ENCODE data around the gene HCK. TPM values are rescaled to one million over a fixed set of nuclear protein-coding genes. Genes with fewer than 3 reads are reported as not detected.

HCK gene
- total RNA-seq, 1 donor from 2014 or later, result 49.0 TPM

DNA sequence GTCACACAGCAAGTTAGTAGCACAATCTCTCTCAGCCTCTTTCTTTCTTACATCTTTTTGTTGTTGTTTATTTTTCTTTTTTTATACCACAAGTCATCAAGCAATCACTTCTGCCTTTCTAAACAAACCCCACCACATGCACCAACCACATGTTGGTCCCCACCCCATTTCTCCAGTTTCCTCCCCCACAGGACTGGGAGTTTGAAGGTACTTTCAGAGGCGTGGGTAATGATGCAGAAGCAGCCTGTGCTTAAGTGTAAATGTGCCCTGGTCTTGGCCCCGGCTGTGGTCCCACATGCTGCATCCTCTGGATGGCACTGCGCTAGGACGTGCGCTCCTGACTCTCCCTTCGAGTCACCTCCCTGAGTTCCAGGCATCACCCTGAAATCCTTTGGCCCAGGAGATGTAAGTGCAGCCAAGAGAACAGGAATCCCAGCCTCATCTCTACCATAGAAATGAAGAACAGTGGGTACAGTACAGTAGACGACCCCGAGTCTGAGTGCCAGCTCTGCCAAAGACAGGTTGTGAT lies 5.7 kb downstream of the HCK start:
- no peaks in the 10 kb centered on the region for H3K36me3 ChIP-seq
- no peaks in the 10 kb centered on the region for H3K9me3 ChIP-seq
- H3K4me3 ChIP-seq, result no peak overlapping the region
- H3K4me1 ChIP-seq, result peaks cover 2% of the 10 kb centered on the region
- intact Hi-C loops (cut with DNase I), result no loop called here
- H3K27ac ChIP-seq, result no peak overlapping the region
- no peak for TF ChIP-seq CTCF (IDR thresholded peaks at IDR 0.05)
- peaks cover 26% of the 10 kb centered on the region for H3K27me3 ChIP-seq
- ATAC-seq (no peak), DNase-seq (no peak)

DNA sequence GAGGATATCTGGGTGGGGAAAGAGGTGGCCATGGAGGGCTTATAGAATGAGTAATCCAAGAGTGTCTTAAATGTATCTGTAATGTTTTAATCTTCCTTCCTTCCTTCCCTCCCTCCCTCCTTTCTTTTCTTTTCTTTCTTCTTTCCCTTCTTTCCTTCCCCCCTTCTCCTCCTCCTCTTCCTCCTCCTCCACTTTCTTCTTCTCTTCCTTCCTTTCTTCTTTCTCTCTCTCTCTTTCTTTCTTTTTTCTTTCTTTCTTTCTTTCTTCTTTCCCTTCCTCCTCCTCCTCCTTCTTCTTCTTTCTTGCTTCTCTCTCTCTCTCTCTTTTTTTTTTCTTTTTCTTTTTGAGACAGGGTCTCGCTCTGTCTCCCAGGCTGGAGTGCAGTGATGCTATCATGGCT lies 7.1 kb downstream of the HCK start:
- intact Hi-C loops (cut with DNase I), result no loop called here
- Histone ChIP-seq H3K9me3 (no peaks in the 10 kb centered on the region), H3K4me1 (no peaks in the 10 kb centered on the region), H3K27me3 (peaks cover 12% of the 10 kb centered on the region), H3K36me3 (no peaks in the 10 kb centered on the region), H3K27ac (no peak overlapping the region), H3K4me3 (no peak overlapping the region)
- TF ChIP-seq CTCF (IDR thresholded peaks at IDR 0.05), result no peak
- DNase-seq, result no peak
- no peak for ATAC-seq

GRCh38 chr20:32062776-32063170 lies 10.7 kb downstream of the HCK start:
- Histone ChIP-seq H3K27me3 (no peaks in the 10 kb centered on the region), H3K4me3 (no peak overlapping the region), H3K27ac (no peak overlapping the region), H3K36me3 (no peaks in the 10 kb centered on the region), H3K9me3 (no peaks in the 10 kb centered on the region), H3K4me1 (no peaks in the 10 kb centered on the region)
- DNase-seq, result peak; percentile 86
- no peak for TF ChIP-seq CTCF (IDR thresholded peaks at IDR 0.05)
- ATAC-seq, result peak; percentile 94
- intact Hi-C loops (cut with DNase I), result no loop called here

GRCh38 chr20:32063695-32064094 lies 11.7 kb downstream of the HCK start:
- intact Hi-C loops (cut with DNase I), result no loop called here
- TF ChIP-seq CTCF (IDR thresholded peaks at IDR 0.05), result no peak
- Histone ChIP-seq H3K4me1 (no peaks in the 10 kb centered on the region), H3K27me3 (no peaks in the 10 kb centered on the region), H3K27ac (peak overlapping the region; percentile 2), H3K36me3 (no peaks in the 10 kb centered on the region), H3K9me3 (no peaks in the 10 kb centered on the region), H3K4me3 (peak overlapping the region; percentile 8)
- no peak for DNase-seq
- peak; percentile 39 for ATAC-seq

DNA sequence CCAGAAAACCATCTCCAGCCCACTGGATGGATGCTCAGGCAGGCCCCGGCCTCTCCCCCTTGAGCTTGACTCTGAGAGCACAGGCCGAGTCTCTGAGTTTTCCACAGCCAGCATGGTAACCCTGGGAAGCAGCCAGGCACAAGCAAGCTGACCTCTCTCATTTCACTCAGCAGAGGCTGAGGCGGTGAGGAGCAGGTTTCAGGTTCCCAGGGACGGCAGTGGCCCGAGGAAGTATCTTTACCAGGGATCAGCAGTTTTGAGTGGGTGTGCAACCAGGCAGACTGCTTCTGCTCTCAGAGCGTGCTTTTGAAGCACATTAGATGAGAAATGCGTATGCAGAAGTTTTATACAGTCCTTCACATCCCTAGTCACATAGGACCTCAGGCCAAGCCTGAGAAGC lies 12.6 kb downstream of the HCK start:
- H3K4me1 ChIP-seq, result no peaks in the 10 kb centered on the region
- no peaks in the 10 kb centered on the region for H3K9me3 ChIP-seq
- H3K4me3 ChIP-seq, result no peak overlapping the region
- ATAC-seq (peak; percentile 17), DNase-seq (no peak)
- no peak for TF ChIP-seq CTCF (IDR thresholded peaks at IDR 0.05)
- intact Hi-C loops (cut with DNase I), result no loop called here
- H3K27me3 ChIP-seq, result no peaks in the 10 kb centered on the region
- no peaks in the 10 kb centered on the region for H3K36me3 ChIP-seq
- no peak overlapping the region for H3K27ac ChIP-seq

DNA sequence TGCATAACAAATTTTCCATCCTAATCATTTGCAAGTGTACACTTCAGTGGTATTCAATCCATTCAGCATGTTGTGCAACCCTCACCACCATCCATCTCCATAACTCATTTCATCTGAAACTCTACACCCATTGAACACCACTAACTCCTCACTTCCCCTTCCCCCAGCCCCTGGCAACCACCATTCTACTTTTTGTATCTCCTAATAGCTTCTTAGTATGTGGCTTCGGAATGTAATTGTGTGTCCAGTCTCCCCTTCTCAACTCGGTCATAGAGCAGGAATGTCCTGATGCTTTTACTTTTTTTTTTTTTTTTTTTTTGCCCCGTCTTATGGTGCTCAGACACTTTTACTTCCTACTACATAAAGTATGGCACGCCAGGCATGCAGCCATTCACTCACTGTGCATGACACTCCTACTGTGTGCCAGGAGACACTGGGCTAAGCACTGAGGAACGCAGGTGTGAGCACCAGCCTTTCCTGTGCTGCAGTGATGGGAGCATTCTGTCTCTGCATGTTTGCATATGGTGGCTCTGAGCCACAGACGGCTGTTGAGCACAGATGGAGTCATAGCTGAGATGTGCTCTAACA lies 15.3 kb downstream of the HCK start:
- ATAC-seq, result no peak
- intact Hi-C loops (cut with DNase I), result no loop called here

More for the DNA sequence above, 15.3 kb downstream of the HCK start:
- no peak for DNase-seq
- H3K36me3 ChIP-seq, result no peaks in the 10 kb centered on the region
- TF ChIP-seq CTCF (IDR thresholded peaks at IDR 0.05), result no peak
- no peak overlapping the region for H3K27ac ChIP-seq
- H3K4me3 ChIP-seq, result no peak overlapping the region
- no peaks in the 10 kb centered on the region for H3K9me3 ChIP-seq
- no peaks in the 10 kb centered on the region for H3K27me3 ChIP-seq
- no peaks in the 10 kb centered on the region for H3K4me1 ChIP-seq
